CD4-positive, alpha-beta T cell (primary cell): ENCODE results near the gene QKI. TPM values are rescaled to one million over a fixed set of nuclear protein-coding genes. Genes with fewer than 3 reads are reported as not detected.

Experiments used
- ATAC-seq: fragments of 200-7000 bp; cut with Tn5 transposase; one replicate; pipeline ENCODE4 v1.10.0; 2022; ENCODE audit warnings: mild to moderate bottlenecking; ENCODE audit not compliant: poor library complexity
- CTCF ChIA-PET: fragments of 350-600 bp; sonication (Branson Sonifier 250); formaldehyde crosslinking; loops from one replicate; lab custom pipeline; 2021; ENCODE audit warnings: antibody characterized with exemption, inconsistent platforms; lab: Charles Lee
- POLR2A ChIA-PET: fragments of 350-600 bp; sonication (Branson Sonifier 250); formaldehyde crosslinking; loops from one replicate; lab custom pipeline; 2021; ENCODE audit warnings: antibody characterized with exemption, inconsistent platforms; lab: Charles Lee
- DNase-seq, 14 experiments: peaks; one replicate each; pipeline ENCODE4 v3.0.0-alpha.2; 2013 to 2020; ENCODE audit warnings: mixed read lengths in 2 of 14
- H3K27ac ChIP-seq, 2 donors: one replicate each; pipeline versions ENCODE4 v1.5.1 to v1.7.0; 2013; ENCODE audit warnings: low read length in 2 of 2, low read depth in 1 of 2, mild to moderate bottlenecking in 1 of 2
- H3K27me3 ChIP-seq, 2 experiments: 1 replicate in 1 of 2; 2 replicates in 1 of 2; pipeline versions ENCODE4 v1.6.1 to v1.7.0; 2013; ENCODE audit warnings: low read length in 2 of 2, control low read depth in 1 of 2, mild to moderate bottlenecking in 1 of 2, moderate library complexity in 1 of 2; ENCODE audit not compliant: insufficient read depth in 2 of 2, control insufficient read depth in 1 of 2
- H3K36me3 ChIP-seq: one replicate; pipeline ENCODE4 v1.6.1; 2013; ENCODE audit warnings: low read length, control low read depth; ENCODE audit not compliant: insufficient read depth
- H3K4me1 ChIP-seq: one replicate; pipeline ENCODE4 v1.6.1; 2013; ENCODE audit warnings: low read length, control low read depth; ENCODE audit not compliant: insufficient read depth
- H3K4me3 ChIP-seq: one replicate; pipeline ENCODE4 v1.5.1; 2013; ENCODE audit warnings: mild to moderate bottlenecking, low read length, moderate library complexity
- H3K9me3 ChIP-seq, 2 experiments: 1 replicate in 1 of 2; 2 replicates in 1 of 2; pipeline versions ENCODE4 v1.6.1 to v1.7.0; 2013; ENCODE audit warnings: low read length in 2 of 2, mild to moderate bottlenecking in 2 of 2, control low read depth in 1 of 2, moderate library complexity in 1 of 2; ENCODE audit not compliant: control insufficient read depth in 1 of 2, insufficient read depth in 1 of 2
- H3K27ac Mint-ChIP-seq: one replicate; pipeline ENCODE4 v1.8.0; 2020; ENCODE audit warnings: mixed read lengths
- H3K27me3 Mint-ChIP-seq: one replicate; pipeline ENCODE4 v1.8.0; 2021; ENCODE audit warnings: mixed read lengths
- H3K36me3 Mint-ChIP-seq: one replicate; pipeline ENCODE4 v1.8.0; 2021; ENCODE audit warnings: low read depth, mixed read lengths
- H3K4me1 Mint-ChIP-seq: one replicate; pipeline ENCODE4 v1.8.0; 2021; ENCODE audit warnings: low read depth, mixed read lengths
- H3K4me3 Mint-ChIP-seq: one replicate; pipeline ENCODE4 v1.8.0; 2020; ENCODE audit warnings: mild to moderate bottlenecking, mixed read lengths
- H3K9me3 Mint-ChIP-seq: one replicate; pipeline ENCODE4 v1.8.0; 2020; ENCODE audit warnings: mixed read lengths
- intact Hi-C, 2 experiments: fragments of 100-400 bp; cut with DNase I in 1 of 2; cut with micrococcal nuclease in 1 of 2; formaldehyde crosslinking; loops; one replicate each; pipeline versions ENCODE4 v1.15.1 to v1.9.0; 2023 to 2025; cut with DNase I, micrococcal nuclease
- total RNA-seq, 174 experiments: library from RNA in 2 of 174; stranded (reverse) in 2 of 174; gene quantifications; one replicate each; pipeline ENCODE4 v1.2.3 and lab custom pipeline; 2021 to 2026
- TF ChIP-seq, protein P1 (sequence below): fragments of 200-600 bp; IDR thresholded peaks from one replicate; pipeline ENCODE4 v1.8.0; 2022; ENCODE audit warnings: antibody characterized with exemption, mild to moderate bottlenecking

Gene QKI
- total RNA-seq, 2 experiments from 2014 or later: 60.7 to 67.3 TPM

DNA sequence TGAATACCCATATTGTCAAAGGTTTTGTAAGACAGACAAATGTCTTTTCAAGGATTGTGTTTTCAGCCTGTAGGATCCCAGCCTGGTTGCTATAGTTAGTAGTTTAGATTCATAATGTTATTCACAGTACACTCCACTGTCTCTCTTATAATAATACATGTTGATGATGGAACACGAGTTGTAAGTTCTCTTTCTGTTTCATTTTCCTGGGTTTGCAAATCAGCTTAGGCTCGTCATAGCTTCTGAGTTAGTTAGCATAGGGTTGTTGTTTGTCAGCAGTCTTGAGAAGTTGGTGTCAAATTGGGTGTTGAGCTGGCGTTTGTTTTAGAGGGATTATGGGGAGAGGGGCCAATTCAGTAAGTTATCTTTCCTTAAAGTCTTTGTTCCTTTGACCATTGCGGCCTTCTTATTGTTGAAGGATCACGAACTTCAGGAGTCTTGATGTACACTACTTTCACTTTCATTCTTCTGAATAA lies 45.8 kb downstream of the QKI start:
- Histone ChIP-seq H3K4me1 (peaks cover 19% of the 10 kb centered on the region), H3K27ac (peak overlapping the region; percentile 51 to 75), H3K9me3 (no peaks in the 10 kb centered on the region), H3K4me3 (peak overlapping the region; percentile 54), H3K27me3 (no peaks in the 10 kb centered on the region), H3K36me3 (no peaks in the 10 kb centered on the region)
- H3K27me3 Mint-ChIP-seq: no peaks in the 10 kb centered on the region
- ChIA-PET CTCF (no interaction called here), POLR2A (interaction anchor here (1.0 to 2.8 kb wide), 6 partner anchors 8 to 55 kb away, joined by 3 to 29 read pairs (median 4); partner anchors contain the start of gene QKI)
- intact Hi-C loops: loop anchor here in 1 of 2 experiments (2.0 kb wide), 1 partner anchor 44 kb away; no protein-coding TSS in a partner anchor
- peak; percentile 84 for ATAC-seq
- DNase-seq: peak in 5 of 14 experiments; percentile 1 to 79 (median 65)
- peaks cover 33% of the 10 kb centered on the region for H3K36me3 Mint-ChIP-seq
- peak overlapping the region; percentile 94 for H3K27ac Mint-ChIP-seq
- TF ChIP-seq, protein P1, sequence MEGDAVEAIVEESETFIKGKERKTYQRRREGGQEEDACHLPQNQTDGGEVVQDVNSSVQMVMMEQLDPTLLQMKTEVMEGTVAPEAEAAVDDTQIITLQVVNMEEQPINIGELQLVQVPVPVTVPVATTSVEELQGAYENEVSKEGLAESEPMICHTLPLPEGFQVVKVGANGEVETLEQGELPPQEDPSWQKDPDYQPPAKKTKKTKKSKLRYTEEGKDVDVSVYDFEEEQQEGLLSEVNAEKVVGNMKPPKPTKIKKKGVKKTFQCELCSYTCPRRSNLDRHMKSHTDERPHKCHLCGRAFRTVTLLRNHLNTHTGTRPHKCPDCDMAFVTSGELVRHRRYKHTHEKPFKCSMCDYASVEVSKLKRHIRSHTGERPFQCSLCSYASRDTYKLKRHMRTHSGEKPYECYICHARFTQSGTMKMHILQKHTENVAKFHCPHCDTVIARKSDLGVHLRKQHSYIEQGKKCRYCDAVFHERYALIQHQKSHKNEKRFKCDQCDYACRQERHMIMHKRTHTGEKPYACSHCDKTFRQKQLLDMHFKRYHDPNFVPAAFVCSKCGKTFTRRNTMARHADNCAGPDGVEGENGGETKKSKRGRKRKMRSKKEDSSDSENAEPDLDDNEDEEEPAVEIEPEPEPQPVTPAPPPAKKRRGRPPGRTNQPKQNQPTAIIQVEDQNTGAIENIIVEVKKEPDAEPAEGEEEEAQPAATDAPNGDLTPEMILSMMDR: no peak
- H3K9me3 Mint-ChIP-seq: no peaks in the 10 kb centered on the region
- H3K4me1 Mint-ChIP-seq: peaks cover 80% of the 10 kb centered on the region
- H3K4me3 Mint-ChIP-seq: peak overlapping the region; percentile 94

DNA sequence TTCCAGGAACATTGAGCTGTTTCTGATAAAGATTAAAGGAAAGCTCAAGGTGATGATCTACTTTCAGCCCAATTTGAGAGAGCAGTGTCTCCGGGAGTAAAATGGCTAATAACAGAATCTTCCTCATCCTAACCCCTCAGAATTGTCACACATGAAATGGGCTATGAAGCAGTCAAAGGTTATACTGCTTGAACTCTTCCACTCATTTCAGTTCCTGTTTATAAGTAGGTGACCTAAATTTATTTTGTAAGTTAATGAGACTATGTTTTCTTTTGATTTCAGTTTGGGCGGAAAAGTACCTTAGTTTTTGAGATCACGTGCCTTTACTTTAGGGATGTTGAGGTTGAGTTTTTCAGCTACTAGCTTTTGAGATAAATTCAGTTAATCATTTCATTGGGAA lies 47.2 kb downstream of the QKI start:
- peak overlapping the region in 1 of 2 donors; percentile 75 for H3K27ac ChIP-seq

DNA sequence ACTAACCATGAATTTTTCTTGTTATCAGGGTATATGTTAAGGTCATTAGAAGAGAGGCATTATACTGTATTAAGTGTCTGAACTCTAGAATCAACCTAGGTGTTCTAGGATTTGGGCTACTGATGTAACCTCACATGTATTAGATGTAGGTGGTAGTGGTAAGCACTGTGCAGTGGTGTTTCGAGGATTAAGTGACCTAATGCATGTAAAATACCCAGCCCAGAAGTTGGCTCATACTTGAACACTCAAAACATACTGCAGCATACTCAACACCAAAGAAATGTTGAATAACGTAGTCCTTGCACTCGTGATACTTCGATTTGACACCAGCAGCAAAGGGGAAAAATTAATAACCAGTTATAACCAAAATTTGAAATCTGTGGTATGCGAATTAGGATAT lies 48.7 kb downstream of the QKI start:
- Mint-ChIP-seq H3K4me1 (peaks cover 59% of the 10 kb centered on the region), H3K36me3 (peaks cover 45% of the 10 kb centered on the region), H3K27ac (no peak overlapping the region), H3K9me3 (peaks cover 2% of the 10 kb centered on the region), H3K27me3 (no peaks in the 10 kb centered on the region), H3K4me3 (no peak overlapping the region)
- ChIA-PET POLR2A (no interaction called here), CTCF (no interaction called here)
- H3K27me3 ChIP-seq: no peaks in the 10 kb centered on the region
- DNase-seq (no peak), ATAC-seq (no peak)
- no peaks in the 10 kb centered on the region for H3K36me3 ChIP-seq
- peaks cover 10% of the 10 kb centered on the region for H3K4me1 ChIP-seq
- intact Hi-C loops: no loop called here
- H3K27ac ChIP-seq: no peak overlapping the region
- no peaks in the 10 kb centered on the region for H3K9me3 ChIP-seq
- TF ChIP-seq, protein P1: no peak
- H3K4me3 ChIP-seq: no peak overlapping the region

More for the DNA sequence above, 47.2 kb downstream of the QKI start:
- Histone ChIP-seq H3K4me3 (no peak overlapping the region), H3K36me3 (no peaks in the 10 kb centered on the region), H3K4me1 (peaks cover 19% of the 10 kb centered on the region), H3K27me3 (no peaks in the 10 kb centered on the region), H3K9me3 (no peaks in the 10 kb centered on the region)
- ATAC-seq (peak; percentile 21), DNase-seq (peak in 3 of 14 experiments; percentile 33 to 66 (median 35))
- Mint-ChIP-seq H3K36me3 (peaks cover 35% of the 10 kb centered on the region), H3K9me3 (no peaks in the 10 kb centered on the region), H3K27ac (peak overlapping the region; percentile 94), H3K4me1 (peaks cover 69% of the 10 kb centered on the region), H3K4me3 (peak overlapping the region; percentile 70), H3K27me3 (no peaks in the 10 kb centered on the region)
- ChIA-PET POLR2A (interaction anchor here (2.8 kb wide), 1 partner anchor 46 kb away, joined by 29 read pairs; the partner anchor contains the start of gene QKI), CTCF (no interaction called here)
- intact Hi-C loops: loop anchor here in 1 of 2 experiments (2.0 kb wide), 1 partner anchor 45 kb away; no protein-coding TSS in a partner anchor
- TF ChIP-seq, protein P1: no peak
